ENCODE results near the gene HSPA12A. TPM values are rescaled to one million over a fixed set of nuclear protein-coding genes. Genes with fewer than 3 reads are reported as not detected.

Gene HSPA12A
- total RNA-seq, 1 donor from 2014 or later: 13.7 TPM

DNA sequence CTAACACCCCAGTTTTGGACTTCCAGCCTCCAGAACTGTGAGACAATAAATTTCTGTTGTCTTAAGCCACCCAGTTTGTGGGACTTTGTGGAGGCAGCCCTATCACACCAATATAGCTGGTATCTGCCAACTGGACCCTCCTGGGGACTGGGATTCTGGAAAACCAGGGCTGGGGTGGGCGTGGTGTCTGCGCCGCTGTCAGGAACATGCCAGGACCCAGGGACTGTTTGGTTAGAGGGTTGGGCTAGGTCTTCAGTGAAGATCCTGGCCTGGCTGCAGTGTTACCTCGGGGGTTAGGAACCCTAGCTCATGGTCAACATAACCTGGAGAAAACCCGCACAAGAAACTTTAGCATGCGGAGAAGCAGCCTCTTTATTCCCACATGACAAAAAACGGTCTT, 79.0 kb downstream of the HSPA12A start:
- DNase-seq (ENCODE audit: low read depth): no peak
- peaks cover 3% of the 10 kb centered on the region for H3K27me3 ChIP-seq (ENCODE audit: control insufficient read depth, insufficient read depth, low read length)
- H3K4me3 ChIP-seq (ENCODE audit: low read depth, low read length): no peak overlapping the region
- no peak for TF ChIP-seq CTCF (IDR thresholded peaks at IDR 0.05; ENCODE audit: insufficient read depth, low read length, poor library complexity, severe bottlenecking)
- no peaks in the 10 kb centered on the region for H3K36me3 ChIP-seq (ENCODE audit: control insufficient read depth, insufficient read depth, low read length)

GRCh38 chr10:116660860-116661259, 81.5 kb downstream of the HSPA12A start:
- TF ChIP-seq CTCF (IDR thresholded peaks at IDR 0.05; ENCODE audit: insufficient read depth, low read length, poor library complexity, severe bottlenecking): no peak

GRCh38 chr10:116659049-116659670, 83.2 kb downstream of the HSPA12A start:
- no peak for TF ChIP-seq CTCF (IDR thresholded peaks at IDR 0.05; ENCODE audit: insufficient read depth, low read length, poor library complexity, severe bottlenecking)
- Histone ChIP-seq H3K27me3 (ENCODE audit: control insufficient read depth, insufficient read depth, low read length) (peaks cover 6% of the 10 kb centered on the region), H3K36me3 (ENCODE audit: control insufficient read depth, insufficient read depth, low read length) (no peaks in the 10 kb centered on the region), H3K4me3 (ENCODE audit: low read depth, low read length) (no peak overlapping the region)
- no peak for DNase-seq (ENCODE audit: low read depth)

More at GRCh38 chr10:116660860-116661259, 81.5 kb downstream of the HSPA12A start:
- H3K4me3 ChIP-seq (ENCODE audit: low read depth, low read length): no peak overlapping the region
- no peaks in the 10 kb centered on the region for H3K36me3 ChIP-seq (ENCODE audit: control insufficient read depth, insufficient read depth, low read length)
- DNase-seq (ENCODE audit: low read depth): no peak
- peaks cover 3% of the 10 kb centered on the region for H3K27me3 ChIP-seq (ENCODE audit: control insufficient read depth, insufficient read depth, low read length)

GRCh38 chr10:116657863-116658551, 84.4 kb downstream of the HSPA12A start:
- TF ChIP-seq CTCF (IDR thresholded peaks at IDR 0.05; ENCODE audit: insufficient read depth, low read length, poor library complexity, severe bottlenecking): no peak
- no peaks in the 10 kb centered on the region for H3K36me3 ChIP-seq (ENCODE audit: control insufficient read depth, insufficient read depth, low read length)
- peaks cover 6% of the 10 kb centered on the region for H3K27me3 ChIP-seq (ENCODE audit: control insufficient read depth, insufficient read depth, low read length)
- no peak for DNase-seq (ENCODE audit: low read depth)
- H3K4me3 ChIP-seq (ENCODE audit: low read depth, low read length): no peak overlapping the region

DNA sequence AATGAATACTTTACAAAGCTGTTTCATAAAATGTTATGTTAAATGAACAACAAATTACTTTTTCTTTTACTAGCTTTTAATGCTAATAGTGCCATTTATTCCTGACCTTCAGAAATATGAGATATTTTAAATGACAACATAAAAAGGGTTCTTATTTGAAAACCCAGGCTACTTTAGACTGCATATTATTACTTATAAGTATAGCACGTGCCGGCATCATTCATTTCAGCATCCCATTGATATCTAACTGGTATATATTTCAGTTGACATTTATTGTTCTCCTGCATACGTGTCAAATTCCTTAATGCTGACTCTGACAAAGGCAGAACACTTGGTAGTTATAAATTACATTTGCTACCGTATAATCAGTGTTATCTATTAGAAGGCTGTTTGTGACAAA, 86.3 kb downstream of the HSPA12A start:
- no peak for DNase-seq (ENCODE audit: low read depth)
- Histone ChIP-seq H3K27me3 (ENCODE audit: control insufficient read depth, insufficient read depth, low read length) (peaks cover 6% of the 10 kb centered on the region), H3K4me3 (ENCODE audit: low read depth, low read length) (no peak overlapping the region), H3K36me3 (ENCODE audit: control insufficient read depth, insufficient read depth, low read length) (no peaks in the 10 kb centered on the region)
- no peak for TF ChIP-seq CTCF (IDR thresholded peaks at IDR 0.05; ENCODE audit: insufficient read depth, low read length, poor library complexity, severe bottlenecking)

Measured in kidney epithelial cell (primary cell).